Endodermal cell (in vitro differentiated cells): ENCODE data around the gene MAJIN. TPM values are rescaled to one million over a fixed set of nuclear protein-coding genes. Genes with fewer than 3 reads are reported as not detected.

ENCODE experiments used
- DNase-seq: peaks from one replicate; pipeline ENCODE4 v3.0.0-alpha.2; 2017
- H3K27ac ChIP-seq: 2 replicates; pipeline ENCODE4 v1.5.1; 2013; ENCODE audit warnings: mild to moderate bottlenecking, low read depth, low read length, moderate library complexity
- H3K27me3 ChIP-seq: 2 replicates; pipeline ENCODE4 v1.6.1; 2013; ENCODE audit warnings: mild to moderate bottlenecking, low read length, moderate library complexity; ENCODE audit not compliant: insufficient read depth, control insufficient read depth, poor library complexity, severe bottlenecking
- H3K36me3 ChIP-seq: 2 replicates; pipeline ENCODE4 v1.7.0; 2013; ENCODE audit warnings: mild to moderate bottlenecking, low read length, moderate library complexity; ENCODE audit not compliant: control insufficient read depth, insufficient read depth
- H3K4me1 ChIP-seq: one replicate; pipeline ENCODE4 v1.7.0; 2013; ENCODE audit warnings: low read length; ENCODE audit not compliant: control insufficient read depth, insufficient read depth
- H3K4me3 ChIP-seq: 2 replicates; pipeline ENCODE4 v1.5.1; 2013; ENCODE audit warnings: mild to moderate bottlenecking, low read length, moderate library complexity
- H3K9ac ChIP-seq: 2 replicates; pipeline ENCODE4 v1.6.1; 2013; ENCODE audit warnings: mild to moderate bottlenecking, low read length, moderate library complexity; ENCODE audit not compliant: poor library complexity, severe bottlenecking; ENCODE audit errors: extremely low read depth
- H3K9me3 ChIP-seq: 2 replicates; pipeline ENCODE4 v1.6.1; 2013; ENCODE audit warnings: mild to moderate bottlenecking, low read length, moderate library complexity; ENCODE audit not compliant: control insufficient read depth
- H3K27ac Mint-ChIP-seq: 2 replicates; pipeline ENCODE4 v1.8.0; 2020; ENCODE audit warnings: mixed read lengths
- H3K27me3 Mint-ChIP-seq: 2 replicates; pipeline ENCODE4 v1.8.0; 2021; ENCODE audit warnings: mild to moderate bottlenecking, mixed read lengths; ENCODE audit not compliant: insufficient read depth
- H3K36me3 Mint-ChIP-seq: 2 replicates; pipeline ENCODE4 v1.8.0; 2020; ENCODE audit warnings: low read depth, mixed read lengths
- H3K4me1 Mint-ChIP-seq: 2 replicates; pipeline ENCODE4 v1.8.0; 2020; ENCODE audit warnings: mixed read lengths
- H3K4me3 Mint-ChIP-seq: 2 replicates; pipeline ENCODE4 v1.8.0; 2020; ENCODE audit warnings: mild to moderate bottlenecking, moderate library complexity, mixed read lengths
- H3K9me3 Mint-ChIP-seq: 2 replicates; pipeline ENCODE4 v1.8.0; 2020; ENCODE audit warnings: mild to moderate bottlenecking, mixed read lengths
- CTCF ChIP-seq: fragments of 200-600 bp; sonication (generic); conservative IDR thresholded peaks from 2 replicates; pipeline ENCODE4 v1.5.0; 2021; ENCODE audit warnings: antibody characterized with exemption, mild to moderate bottlenecking
- WGBS, 2 experiments: methylation state at CpG; one replicate each; pipeline versions ENCODE4 v1.1.5 to v1.1.7; 2013; ENCODE audit warnings: missing lambda C conversion rate in 2 of 2, mixed read lengths in 1 of 2; ENCODE audit not compliant: insufficient coverage in 1 of 2, insufficient read length in 1 of 2; 5-methylcytosine and 5-hydroxymethylcytosine counted together
- total RNA-seq, 2 donors: library from RNA; stranded (reverse); fragmentation: NEBNext Ultra II Directional in 1 of 2; extraction: Animal tissue kit (Norgen Biotek cat#: 25700) in 1 of 2; gene quantifications; 2 replicates in 1 of 2; 3 replicates in 1 of 2; pipeline ENCODE4 v1.2.1, GENCODE V29; 2021

Gene MAJIN
- total RNA-seq, 2 donors from 2014 or later = not detected

- no peaks in the 10 kb centered on the region for H3K27me3 ChIP-seq
- DNase-seq = no peak
- H3K4me3 ChIP-seq = no peak overlapping the region
- no peaks in the 10 kb centered on the region for H3K4me1 ChIP-seq
- H3K27me3 Mint-ChIP-seq = no peaks in the 10 kb centered on the region
- no peaks in the 10 kb centered on the region for H3K9me3 Mint-ChIP-seq
- H3K36me3 ChIP-seq = peaks cover 3% of the 10 kb centered on the region
- H3K4me1 Mint-ChIP-seq = no peaks in the 10 kb centered on the region
- 90 to 94% methylated on average over 14 of the region's 14 CpGs for WGBS, 2 experiments
- no peak overlapping the region for H3K9ac ChIP-seq
- no peak overlapping the region for H3K27ac ChIP-seq
- H3K36me3 Mint-ChIP-seq = peaks cover 29% of the 10 kb centered on the region
- no peak overlapping the region for H3K27ac Mint-ChIP-seq
- no peak for TF ChIP-seq CTCF
- H3K9me3 ChIP-seq = no peaks in the 10 kb centered on the region
- no peak overlapping the region for H3K4me3 Mint-ChIP-seq
Measured at GRCh38 chr11:64900263-64900678, 71.6 kb downstream of the MAJIN start.

GRCh38 chr11:64898541-64898940 lies 73.4 kb downstream of the MAJIN start:
- WGBS, 2 experiments = 94 to 96% methylated on average over 13 to 19 of the region's 19 CpGs
- no peaks in the 10 kb centered on the region for H3K27me3 Mint-ChIP-seq
- Histone ChIP-seq H3K9ac (no peak overlapping the region), H3K36me3 (no peaks in the 10 kb centered on the region), H3K9me3 (no peaks in the 10 kb centered on the region), H3K27me3 (no peaks in the 10 kb centered on the region), H3K4me1 (peaks cover 6% of the 10 kb centered on the region), H3K4me3 (no peak overlapping the region), H3K27ac (no peak overlapping the region)
- no peaks in the 10 kb centered on the region for H3K4me1 Mint-ChIP-seq
- no peak overlapping the region for H3K4me3 Mint-ChIP-seq
- no peak for TF ChIP-seq CTCF
- H3K36me3 Mint-ChIP-seq = peaks cover 23% of the 10 kb centered on the region
- DNase-seq = no peak
- H3K27ac Mint-ChIP-seq = no peak overlapping the region
- H3K9me3 Mint-ChIP-seq = no peaks in the 10 kb centered on the region

GRCh38 chr11:64898076-64898445 lies 73.8 kb downstream of the MAJIN start:
- no peak for DNase-seq
- Mint-ChIP-seq H3K4me1 (no peaks in the 10 kb centered on the region), H3K9me3 (no peaks in the 10 kb centered on the region), H3K27ac (no peak overlapping the region), H3K36me3 (peaks cover 23% of the 10 kb centered on the region), H3K27me3 (no peaks in the 10 kb centered on the region), H3K4me3 (no peak overlapping the region)
- Histone ChIP-seq H3K27ac (no peak overlapping the region), H3K27me3 (no peaks in the 10 kb centered on the region), H3K9me3 (no peaks in the 10 kb centered on the region), H3K9ac (no peak overlapping the region), H3K4me1 (peaks cover 11% of the 10 kb centered on the region), H3K36me3 (no peaks in the 10 kb centered on the region), H3K4me3 (no peak overlapping the region)
- 94 to 98% methylated on average over 7 to 9 of the region's 9 CpGs for whole genome bisulfite sequencing, 2 experiments
- no peak for TF ChIP-seq CTCF
